Muscle layer of colon (tissue), 2 donors: Measurements from ENCODE around the gene ARHGAP10.
A peak's percentile ranks its signal among the peaks of the same experiment; 100 is the strongest.

Experiments
- H3K27ac ChIP-seq: one replicate; pipeline ENCODE4 v1.7.0; 2013; ENCODE audit warnings: low read depth, mild to moderate bottlenecking, low read length, moderate library complexity
- H3K27me3 ChIP-seq, 2 donors: one replicate each; pipeline ENCODE4 v1.7.0; 2013; ENCODE audit warnings: low read length in 2 of 2, mild to moderate bottlenecking in 2 of 2; ENCODE audit not compliant: insufficient read depth in 2 of 2, control insufficient read depth in 1 of 2
- H3K36me3 ChIP-seq: one replicate; pipeline ENCODE4 v1.7.0; 2013; ENCODE audit warnings: mild to moderate bottlenecking, low read length; ENCODE audit not compliant: insufficient read depth
- H3K4me1 ChIP-seq: one replicate; pipeline ENCODE4 v1.7.0; 2013; ENCODE audit warnings: mild to moderate bottlenecking, low read length; ENCODE audit not compliant: insufficient read depth
- H3K4me3 ChIP-seq, 2 donors: one replicate each; pipeline ENCODE4 v1.7.0; 2013; ENCODE audit warnings: low read length in 2 of 2, low read depth in 1 of 2, mild to moderate bottlenecking in 1 of 2, moderate library complexity in 1 of 2
- H3K9ac ChIP-seq: one replicate; pipeline ENCODE4 v1.7.0; 2013; ENCODE audit warnings: low read length
- H3K9me3 ChIP-seq: one replicate; pipeline ENCODE4 v1.7.0; 2013; ENCODE audit warnings: mild to moderate bottlenecking, low read length
- donor health status: abdominal sarcoma.
- donor health status: Adenocarcinoma of cecum.

ARHGAP10 gene

DNA sequence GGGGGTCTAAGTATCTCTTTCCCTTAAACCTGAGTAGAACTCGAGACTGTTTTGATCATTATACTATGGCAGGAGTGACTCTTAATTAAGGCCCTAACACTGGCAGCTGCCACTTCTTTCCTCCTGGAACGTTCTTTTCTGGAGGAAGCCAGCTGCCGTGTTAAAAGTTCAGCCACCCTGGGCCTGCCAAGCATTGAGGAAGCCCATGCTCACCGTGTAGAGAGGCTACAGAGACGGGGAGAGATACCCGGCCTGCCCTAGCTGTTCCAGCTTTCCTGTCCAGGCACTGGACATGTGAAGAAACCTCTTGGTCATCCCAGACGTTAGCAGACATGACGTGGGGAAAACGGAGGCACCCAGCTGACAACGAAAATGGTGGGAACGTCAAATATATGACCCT, 274.1 kb downstream of the ARHGAP10 start:
- Histone ChIP-seq H3K4me1 (peaks cover 17% of the 10 kb centered on the region), H3K36me3 (no peaks in the 10 kb centered on the region), H3K9ac (no peak overlapping the region), H3K27ac (no peak overlapping the region), H3K27me3 (no peaks in the 10 kb centered on the region), H3K9me3 (no peaks in the 10 kb centered on the region), H3K4me3 (no peak overlapping the region)

GRCh38 chr4:148007314-148007760, 275.4 kb downstream of the ARHGAP10 start:
- Histone ChIP-seq H3K27me3 (no peaks in the 10 kb centered on the region), H3K4me3 (no peak overlapping the region), H3K9me3 (no peaks in the 10 kb centered on the region), H3K4me1 (peaks cover 17% of the 10 kb centered on the region), H3K36me3 (no peaks in the 10 kb centered on the region), H3K9ac (no peak overlapping the region), H3K27ac (peak overlapping the region; percentile 7)

DNA sequence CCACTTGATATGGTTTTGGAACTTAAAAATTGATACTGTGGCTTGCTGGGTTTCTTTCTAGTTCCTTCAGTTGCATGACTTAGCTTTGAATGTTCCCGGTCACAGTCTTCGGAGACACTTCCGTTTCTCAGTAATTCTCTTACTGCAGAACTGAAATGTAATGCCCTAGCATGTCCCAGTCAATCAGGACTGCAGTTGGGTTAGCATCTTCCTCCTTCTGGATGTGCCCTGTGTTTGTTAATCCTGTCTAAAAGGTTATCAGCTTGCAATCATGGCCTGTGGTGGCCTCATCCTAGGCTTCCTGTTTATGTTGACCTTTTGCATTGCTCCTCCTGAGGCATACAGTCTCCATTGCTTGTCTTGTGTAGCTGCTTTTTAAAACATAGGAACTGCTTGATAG, 275.9 kb downstream of the ARHGAP10 start:
- H3K27me3 ChIP-seq: no peaks in the 10 kb centered on the region
- no peaks in the 10 kb centered on the region for H3K36me3 ChIP-seq
- H3K27ac ChIP-seq: peak overlapping the region; percentile 8
- H3K9me3 ChIP-seq: no peaks in the 10 kb centered on the region
- H3K4me1 ChIP-seq: peaks cover 17% of the 10 kb centered on the region
- H3K4me3 ChIP-seq: no peak overlapping the region
- no peak overlapping the region for H3K9ac ChIP-seq

DNA sequence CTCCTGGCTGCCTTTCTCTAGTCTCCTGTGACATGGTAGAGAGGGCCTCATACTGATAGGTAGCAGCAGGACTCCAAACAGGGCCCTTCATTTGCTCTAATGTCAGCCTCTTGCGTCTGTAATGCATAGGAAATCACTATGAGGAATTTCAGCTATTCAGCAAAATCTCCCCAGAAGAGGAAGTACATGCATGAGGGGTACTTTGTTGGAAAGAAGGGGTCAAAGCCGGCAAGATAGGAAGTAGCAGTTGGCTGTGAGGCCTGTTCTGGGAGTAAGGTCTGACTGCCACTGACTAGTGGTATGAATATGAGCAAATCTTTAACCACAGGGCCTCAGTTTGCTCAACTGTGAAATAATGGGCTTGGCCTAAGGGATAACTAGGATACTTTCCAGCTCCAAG, 283.2 kb downstream of the ARHGAP10 start:
- peaks cover 34% of the 10 kb centered on the region for H3K4me1 ChIP-seq
- H3K9me3 ChIP-seq: no peaks in the 10 kb centered on the region
- H3K36me3 ChIP-seq: no peaks in the 10 kb centered on the region
- no peaks in the 10 kb centered on the region for H3K27me3 ChIP-seq
- no peak overlapping the region for H3K9ac ChIP-seq
- no peak overlapping the region for H3K27ac ChIP-seq
- H3K4me3 ChIP-seq: no peak overlapping the region

DNA sequence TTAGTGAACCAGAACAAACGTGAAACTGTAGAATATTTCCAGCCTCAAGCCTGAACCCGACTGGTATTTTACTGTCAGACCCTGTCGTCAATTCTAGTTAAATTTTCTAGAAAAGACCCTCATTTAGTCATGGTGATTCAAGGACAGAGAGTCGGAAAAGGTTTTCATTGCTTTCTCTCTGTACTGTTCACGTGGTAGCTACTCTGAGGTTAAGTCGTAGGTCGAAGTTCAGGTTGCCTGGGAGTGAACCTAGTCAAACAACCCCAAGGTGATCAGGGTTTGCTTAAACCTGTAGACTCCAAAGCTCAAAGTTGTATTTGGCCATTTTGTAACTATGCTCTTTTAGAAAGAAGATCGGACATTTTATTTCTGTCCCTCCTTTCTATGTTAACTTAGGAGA, 283.6 kb downstream of the ARHGAP10 start:
- H3K9ac ChIP-seq: no peak overlapping the region
- H3K4me3 ChIP-seq: no peak overlapping the region
- H3K36me3 ChIP-seq: no peaks in the 10 kb centered on the region
- H3K27me3 ChIP-seq: no peaks in the 10 kb centered on the region
- no peak overlapping the region for H3K27ac ChIP-seq
- H3K9me3 ChIP-seq: no peaks in the 10 kb centered on the region
- peaks cover 34% of the 10 kb centered on the region for H3K4me1 ChIP-seq

GRCh38 chr4:148016063-148016637, 284.3 kb downstream of the ARHGAP10 start:
- Histone ChIP-seq H3K9me3 (no peaks in the 10 kb centered on the region), H3K9ac (no peak overlapping the region), H3K27me3 (no peaks in the 10 kb centered on the region), H3K4me1 (peaks cover 34% of the 10 kb centered on the region), H3K36me3 (no peaks in the 10 kb centered on the region), H3K27ac (no peak overlapping the region), H3K4me3 (no peak overlapping the region)

DNA sequence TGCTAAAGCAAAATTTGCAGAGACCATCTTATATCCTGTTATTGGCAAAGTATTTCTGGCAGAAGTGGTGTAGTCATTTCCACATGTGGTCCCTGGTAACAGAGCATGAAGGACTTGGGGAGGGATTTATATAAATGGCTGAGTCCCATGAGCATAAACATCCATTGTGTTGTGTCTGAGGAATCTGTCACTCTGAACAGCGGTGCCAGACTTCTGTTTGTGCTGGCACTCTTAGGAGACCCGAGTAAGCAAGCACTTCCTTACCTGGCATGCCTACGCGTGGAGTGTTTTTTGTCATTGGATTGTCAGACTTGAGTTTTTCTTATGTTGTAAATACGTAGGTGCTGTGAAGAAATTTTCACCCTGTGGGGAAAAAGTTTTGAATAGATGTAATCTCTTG, 285.9 kb downstream of the ARHGAP10 start:
- Histone ChIP-seq H3K9ac (no peak overlapping the region), H3K4me3 (no peak overlapping the region), H3K27me3 (no peaks in the 10 kb centered on the region), H3K9me3 (no peaks in the 10 kb centered on the region), H3K36me3 (no peaks in the 10 kb centered on the region), H3K27ac (no peak overlapping the region), H3K4me1 (peaks cover 49% of the 10 kb centered on the region)

DNA sequence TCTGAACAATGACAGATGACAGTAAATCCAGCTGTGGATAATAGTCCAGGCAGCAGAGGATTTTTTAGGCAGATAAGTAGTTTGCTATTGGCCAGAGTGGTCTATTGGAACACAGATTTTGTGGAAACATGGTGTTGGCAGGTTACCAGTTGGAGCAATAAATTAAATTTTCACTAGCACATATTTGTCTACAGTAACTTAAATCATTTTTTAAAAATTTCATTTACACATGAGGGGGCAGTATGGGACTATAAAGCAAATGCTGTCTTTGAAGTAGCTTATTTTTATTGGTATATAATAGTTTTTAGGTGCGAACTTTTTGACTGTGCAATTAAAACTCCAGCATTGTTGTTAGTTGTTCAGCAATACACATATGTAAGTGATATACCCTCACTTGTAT, 289.8 kb downstream of the ARHGAP10 start:
- Histone ChIP-seq H3K4me1 (peaks cover 44% of the 10 kb centered on the region), H3K9ac (no peak overlapping the region), H3K27ac (no peak overlapping the region)

GRCh38 chr4:148022975-148023374, 291.1 kb downstream of the ARHGAP10 start:
- H3K36me3 ChIP-seq: no peaks in the 10 kb centered on the region
- no peaks in the 10 kb centered on the region for H3K27me3 ChIP-seq
- no peak overlapping the region for H3K27ac ChIP-seq
- no peaks in the 10 kb centered on the region for H3K9me3 ChIP-seq
- no peak overlapping the region for H3K4me3 ChIP-seq
- no peak overlapping the region for H3K9ac ChIP-seq
- H3K4me1 ChIP-seq: peaks cover 40% of the 10 kb centered on the region

More for the DNA sequence above, 289.8 kb downstream of the ARHGAP10 start:
- Histone ChIP-seq H3K36me3 (no peaks in the 10 kb centered on the region), H3K27me3 (no peaks in the 10 kb centered on the region), H3K4me3 (no peak overlapping the region), H3K9me3 (no peaks in the 10 kb centered on the region)

DNA sequence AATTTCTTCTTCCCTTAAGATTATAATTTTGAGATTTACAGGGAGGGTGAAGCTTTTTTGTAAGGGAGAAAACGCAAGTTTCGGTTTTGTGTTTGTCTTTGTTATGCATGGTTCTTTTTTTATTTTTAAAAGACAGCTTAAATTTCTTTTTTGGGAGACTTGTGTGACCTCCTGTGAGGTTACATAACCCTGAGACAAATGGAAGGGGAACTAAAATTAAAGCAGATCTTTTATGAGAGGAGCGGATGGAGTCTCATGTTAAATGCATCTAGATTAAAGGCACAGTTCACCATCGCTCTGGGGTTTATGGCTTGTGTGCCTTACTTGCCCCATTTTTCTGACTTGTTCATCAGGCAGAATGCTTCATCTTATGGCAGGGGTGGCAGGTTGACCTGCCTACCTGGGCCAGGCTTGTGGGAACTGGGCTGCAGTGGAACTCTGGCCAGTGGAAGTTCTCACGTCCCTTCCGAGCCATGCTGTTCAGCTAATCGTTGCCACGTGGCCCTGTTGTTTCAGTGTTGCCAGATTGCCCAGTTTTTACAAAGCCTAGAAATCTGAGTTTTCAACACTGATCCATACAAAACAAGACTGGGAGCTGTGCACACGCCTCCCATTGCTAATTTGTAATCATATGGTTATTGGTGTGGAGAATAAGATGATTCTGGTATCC, 291.8 kb downstream of the ARHGAP10 start:
- H3K9ac ChIP-seq: no peak overlapping the region
- no peak overlapping the region for H3K4me3 ChIP-seq
- no peaks in the 10 kb centered on the region for H3K9me3 ChIP-seq
- no peaks in the 10 kb centered on the region for H3K36me3 ChIP-seq
- H3K4me1 ChIP-seq: peaks cover 34% of the 10 kb centered on the region
- H3K27me3 ChIP-seq: no peaks in the 10 kb centered on the region
- no peak overlapping the region for H3K27ac ChIP-seq

GRCh38 chr4:148025981-148026380, 294.1 kb downstream of the ARHGAP10 start:
- H3K27me3 ChIP-seq: no peaks in the 10 kb centered on the region
- no peak overlapping the region for H3K9ac ChIP-seq
- H3K4me3 ChIP-seq: no peak overlapping the region
- H3K27ac ChIP-seq: no peak overlapping the region
- H3K9me3 ChIP-seq: no peaks in the 10 kb centered on the region
- H3K36me3 ChIP-seq: no peaks in the 10 kb centered on the region
- peaks cover 37% of the 10 kb centered on the region for H3K4me1 ChIP-seq

DNA sequence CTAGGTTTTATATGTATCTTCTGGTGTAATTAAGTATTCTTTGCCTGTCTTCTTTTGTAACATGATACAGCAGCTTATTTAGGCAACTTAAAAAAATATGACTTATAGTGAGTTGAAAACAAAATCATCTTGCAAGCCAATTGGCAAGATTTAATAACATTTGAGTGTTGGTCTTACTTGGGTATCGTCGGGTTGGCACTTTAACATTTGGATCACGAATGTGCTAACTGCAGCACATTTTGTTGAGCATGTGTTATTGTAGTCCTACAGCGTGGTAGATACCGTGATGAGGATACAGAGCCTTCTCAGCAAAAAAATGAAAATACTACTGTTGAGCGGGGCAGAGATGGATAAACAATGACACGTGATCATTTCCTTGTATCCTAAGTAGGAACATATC, 295.3 kb downstream of the ARHGAP10 start:
- Histone ChIP-seq H3K36me3 (no peaks in the 10 kb centered on the region), H3K4me1 (peaks cover 30% of the 10 kb centered on the region), H3K27me3 (no peaks in the 10 kb centered on the region), H3K4me3 (no peak overlapping the region), H3K27ac (no peak overlapping the region), H3K9ac (no peak overlapping the region), H3K9me3 (no peaks in the 10 kb centered on the region)
